Muscle of leg (tissue), 11 donors: ENCODE results near the gene EIF2D. TPM values are rescaled to one million over a fixed set of nuclear protein-coding genes. Genes with fewer than 3 reads are reported as not detected.
"Not testable (repeated sequence)": the region's sequence is repeated elsewhere in the genome, so short reads cannot be mapped to it uniquely, and the experiment has no call there.

Experiments
- DNase-seq: peaks from one replicate; pipeline ENCODE4 v3.0.0; 2013
- H3K27ac ChIP-seq: one replicate; pipeline ENCODE4 v1.5.1; 2013; ENCODE audit warnings: mild to moderate bottlenecking, low read length, control low read depth
- H3K27me3 ChIP-seq: one replicate; pipeline ENCODE4 v1.6.1; 2013; ENCODE audit warnings: low read length; ENCODE audit not compliant: control insufficient read depth, insufficient read depth
- H3K36me3 ChIP-seq: one replicate; pipeline ENCODE4 v1.6.1; 2013; ENCODE audit warnings: low read length; ENCODE audit not compliant: control insufficient read depth, insufficient read depth
- H3K4me1 ChIP-seq: one replicate; pipeline ENCODE4 v1.6.1; 2013; ENCODE audit warnings: low read length; ENCODE audit not compliant: control insufficient read depth, insufficient read depth
- H3K4me3 ChIP-seq: one replicate; pipeline ENCODE4 v1.5.1; 2013; ENCODE audit warnings: low read length, control low read depth
- H3K9me3 ChIP-seq: replicated peaks from 2 replicates; pipeline ENCODE4 v1.6.1; 2013; ENCODE audit warnings: low read depth, low read length; ENCODE audit not compliant: control insufficient read depth
- WGBS: methylation state at CpG from one replicate; pipeline ENCODE4 v1.1.5; 2013; ENCODE audit warnings: missing lambda C conversion rate; ENCODE audit not compliant: insufficient coverage; 5-methylcytosine and 5-hydroxymethylcytosine counted together
- polyA plus RNA-seq, 8 donors: library from polyadenylated mRNA; unstranded; fragments of 120-200 nt; gene quantifications; one replicate each; pipeline versions ENCODE4 v1.2.1 to v1.2.3, GENCODE V29; 2013; ENCODE audit warnings: inconsistent platforms in 1 of 8, low replicate concordance in 1 of 8; ENCODE audit not compliant: insufficient read length in 8 of 8, insufficient read depth in 1 of 8
- total RNA-seq: library from RNA; stranded (reverse); fragments of 120-200 nt; gene quantifications from one replicate; pipeline ENCODE4 v1.2.4, GENCODE V29; 2013

EIF2D gene
- total and polyA plus RNA-seq, 9 donors: 38.2 to 48.8 (median 39.7) TPM

GRCh38 chr1:206654828-206655227 is 42.6 kb upstream of the EIF2D start:
- peaks cover 2% of the 10 kb centered on the region for H3K36me3 ChIP-seq
- no peaks in the 10 kb centered on the region for H3K27me3 ChIP-seq
- peak overlapping the region; percentile 78 for H3K27ac ChIP-seq
- H3K9me3 ChIP-seq: no peaks in the 10 kb centered on the region
- no peak overlapping the region for H3K4me3 ChIP-seq
- peaks cover 50% of the 10 kb centered on the region for H3K4me1 ChIP-seq
- peak; percentile 25 for DNase-seq
- WGBS: 33% methylated on average over 2 of the region's 2 CpGs

GRCh38 chr1:206653715-206654459 is 41.6 kb upstream of the EIF2D start:
- H3K9me3 ChIP-seq: no peaks in the 10 kb centered on the region
- WGBS: no CpG with 5 or more reads among the region's 7 CpGs
- H3K27me3 ChIP-seq: no peaks in the 10 kb centered on the region
- peak; percentile 42 for DNase-seq
- peaks cover 40% of the 10 kb centered on the region for H3K4me1 ChIP-seq
- H3K36me3 ChIP-seq: peaks cover 2% of the 10 kb centered on the region
- H3K4me3 ChIP-seq: no peak overlapping the region
- H3K27ac ChIP-seq: peak overlapping the region; percentile 45

DNA sequence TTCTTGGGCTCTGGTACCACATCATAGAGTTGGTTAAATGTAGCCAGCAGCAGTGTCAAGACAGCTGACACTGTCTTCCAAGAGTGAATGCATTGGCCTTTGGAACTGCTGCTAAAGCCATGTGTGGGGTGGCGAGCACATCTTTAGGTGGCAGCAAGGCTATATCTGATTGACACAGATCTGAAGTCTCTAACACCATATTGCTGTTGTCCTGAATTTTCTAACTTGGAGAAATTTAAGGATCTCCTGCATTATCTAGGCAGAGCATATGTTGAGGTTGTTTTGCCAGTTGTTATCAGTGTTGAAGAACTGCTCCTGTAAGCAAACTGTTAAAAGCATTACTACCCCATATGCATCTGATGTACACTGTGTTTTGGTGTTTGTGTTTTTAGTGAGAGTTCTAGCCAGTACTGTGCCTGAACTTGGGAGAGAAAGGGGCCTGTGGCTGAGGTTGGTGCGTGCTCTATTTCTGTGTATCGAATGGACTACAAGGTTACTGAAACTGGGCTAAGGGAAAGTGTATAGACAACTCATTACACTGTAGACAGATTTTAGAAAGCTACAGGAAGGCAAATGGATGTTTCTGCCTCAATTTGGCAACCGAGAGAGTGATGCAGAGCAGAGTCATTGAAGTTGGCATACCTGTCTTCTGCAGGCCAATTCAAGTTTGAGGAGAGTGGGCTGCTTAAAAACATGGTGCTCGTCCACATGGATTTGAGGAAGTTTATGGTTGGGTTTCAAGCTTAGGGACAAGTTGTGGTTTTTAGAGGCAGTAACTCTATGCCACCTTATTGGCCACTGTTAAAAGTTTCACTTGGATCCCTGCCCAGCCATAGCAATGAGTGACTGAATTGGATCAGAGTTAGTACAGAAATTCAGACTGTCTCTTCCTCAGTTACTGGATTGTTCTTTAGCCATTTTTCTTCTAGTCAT is 40.0 kb upstream of the EIF2D start:
- Histone ChIP-seq H3K36me3 (peaks cover 14% of the 10 kb centered on the region), H3K4me1 (peaks cover 24% of the 10 kb centered on the region), H3K27me3 (no peaks in the 10 kb centered on the region), H3K9me3 (no peaks in the 10 kb centered on the region), H3K4me3 (no peak overlapping the region), H3K27ac (no peak overlapping the region)
- WGBS: 88% methylated on average over 3 of the region's 5 CpGs
- no peak for DNase-seq

DNA sequence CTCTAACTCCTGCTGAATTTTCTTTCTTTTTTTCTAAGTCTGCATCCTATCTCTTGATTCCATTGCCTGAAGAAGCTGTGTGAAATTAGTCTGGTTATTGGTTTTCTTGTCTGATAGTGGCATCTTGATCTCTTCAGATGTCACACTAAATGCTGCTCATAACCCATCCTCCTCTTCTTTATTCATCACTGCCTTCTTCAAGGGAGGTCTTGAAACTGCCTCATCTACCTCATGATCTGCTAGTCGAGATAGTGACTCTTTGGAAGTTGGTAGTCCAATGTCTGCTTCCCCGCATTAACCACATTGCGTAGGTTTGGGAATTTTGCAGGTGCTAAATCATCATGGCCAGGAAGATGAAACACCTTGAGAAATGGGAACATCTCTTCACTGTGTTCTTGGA is 38.7 kb upstream of the EIF2D start:
- H3K27ac ChIP-seq: no peak overlapping the region
- no CpG with 5 or more reads among the region's 3 CpGs for WGBS
- no peak for DNase-seq
- no peak overlapping the region for H3K4me3 ChIP-seq
- H3K4me1 ChIP-seq: peaks cover 15% of the 10 kb centered on the region
- H3K36me3 ChIP-seq: peaks cover 14% of the 10 kb centered on the region
- no peaks in the 10 kb centered on the region for H3K9me3 ChIP-seq
- H3K27me3 ChIP-seq: no peaks in the 10 kb centered on the region

- DNase-seq: no peak
- peak overlapping the region; percentile 29 for H3K27ac ChIP-seq
Observed at GRCh38 chr1:206649261-206649921, 37.1 kb upstream of the EIF2D start.

GRCh38 chr1:206647224-206647623 is 35.0 kb upstream of the EIF2D start:
- DNase-seq: no peak
- Histone ChIP-seq H3K4me3 (no peak overlapping the region), H3K27ac (no peak overlapping the region), H3K27me3 (no peaks in the 10 kb centered on the region), H3K9me3 (no peaks in the 10 kb centered on the region), H3K4me1 (no peaks in the 10 kb centered on the region), H3K36me3 (peaks cover 14% of the 10 kb centered on the region)

More at GRCh38 chr1:206649261-206649921, 37.1 kb upstream of the EIF2D start:
- Histone ChIP-seq H3K36me3 (peaks cover 14% of the 10 kb centered on the region), H3K9me3 (no peaks in the 10 kb centered on the region), H3K4me1 (peaks cover 2% of the 10 kb centered on the region), H3K4me3 (no peak overlapping the region), H3K27me3 (no peaks in the 10 kb centered on the region)
- WGBS: 48% methylated on average over 2 of the region's 5 CpGs

GRCh38 chr1:206646504-206646903 is 34.2 kb upstream of the EIF2D start:
- H3K4me1 ChIP-seq: no peaks in the 10 kb centered on the region
- no peaks in the 10 kb centered on the region for H3K9me3 ChIP-seq
- WGBS: no CpG with 5 or more reads among the region's 1 CpG
- H3K27ac ChIP-seq: no peak overlapping the region
- no peak overlapping the region for H3K4me3 ChIP-seq
- no peaks in the 10 kb centered on the region for H3K27me3 ChIP-seq
- peaks cover 14% of the 10 kb centered on the region for H3K36me3 ChIP-seq
- DNase-seq: no peak

DNA sequence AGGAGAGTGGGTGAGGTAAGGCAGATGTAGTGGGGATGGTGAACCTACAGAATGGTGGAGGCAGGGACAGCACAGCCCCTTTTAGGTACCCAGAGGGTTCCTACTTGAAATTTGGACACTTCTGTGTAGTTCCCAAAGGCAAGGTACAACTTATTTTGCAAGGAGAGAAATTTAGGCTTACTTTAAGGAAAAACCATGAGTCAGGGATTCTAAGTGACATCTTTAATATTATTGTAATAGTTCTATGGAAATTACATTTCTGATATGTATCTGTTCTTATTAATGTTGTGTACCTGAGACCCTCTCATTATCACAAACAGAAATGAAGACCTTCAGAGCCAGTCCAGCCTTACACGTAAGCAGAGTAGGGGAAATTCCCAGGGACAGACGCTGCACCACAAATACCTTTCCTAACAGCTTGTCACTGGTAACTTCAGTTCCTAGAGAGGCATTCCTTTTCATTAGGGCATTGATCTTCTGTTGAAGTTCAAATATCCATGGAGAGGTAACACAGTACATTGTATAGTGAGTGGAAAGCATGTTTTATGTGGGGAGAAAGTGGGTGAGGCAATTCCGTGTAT is 30.9 kb upstream of the EIF2D start:
- WGBS: 64% methylated on average over 1 of the region's 3 CpGs
- Histone ChIP-seq H3K36me3 (peaks cover 12% of the 10 kb centered on the region), H3K27ac (no peak overlapping the region), H3K4me1 (no peaks in the 10 kb centered on the region), H3K4me3 (no peak overlapping the region), H3K27me3 (no peaks in the 10 kb centered on the region), H3K9me3 (no peaks in the 10 kb centered on the region)
- no peak for DNase-seq

DNA sequence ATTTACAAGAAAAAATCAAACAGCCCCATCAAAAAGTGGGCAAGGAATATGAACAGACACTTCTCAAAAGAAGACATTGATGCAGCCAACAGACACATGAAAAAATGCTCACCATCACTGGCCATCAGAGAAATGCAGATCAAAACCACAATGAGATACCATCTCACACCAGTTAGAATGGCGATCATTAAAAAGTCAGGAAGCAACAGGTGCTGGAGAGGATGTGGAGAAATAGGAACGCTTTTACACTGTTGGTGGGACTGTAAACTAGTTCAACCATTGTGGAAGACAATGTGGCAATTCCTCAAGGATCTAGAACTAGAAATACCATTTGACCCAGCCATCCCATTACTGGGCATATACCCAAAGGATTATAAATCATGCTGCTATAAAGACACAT is 29.8 kb upstream of the EIF2D start:
- not testable (repeated sequence) for H3K9me3 ChIP-seq, H3K4me1 ChIP-seq, H3K36me3 ChIP-seq, H3K27ac ChIP-seq, H3K4me3 ChIP-seq, H3K27me3 ChIP-seq, DNase-seq
- WGBS: no CpG with 5 or more reads among the region's 2 CpGs

DNA sequence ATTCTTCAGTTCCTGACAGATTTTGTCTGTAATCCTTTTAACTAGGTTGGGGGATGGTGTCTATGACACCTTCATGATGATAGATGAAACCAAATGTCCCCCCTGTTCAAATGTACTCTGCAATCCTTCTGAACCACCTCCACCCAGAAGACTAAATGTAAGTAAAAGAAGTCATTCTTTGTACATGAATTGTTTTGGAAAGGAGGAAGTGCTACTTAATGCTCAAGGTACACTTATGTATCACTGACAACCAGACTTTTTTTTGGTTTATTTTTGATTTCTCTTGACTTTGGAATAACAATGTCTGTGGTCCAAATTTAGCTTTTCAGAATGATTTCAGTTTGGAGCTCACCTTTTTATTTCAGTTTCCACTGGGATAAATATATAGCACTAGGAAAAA is 25.3 kb upstream of the EIF2D start:
- Histone ChIP-seq H3K36me3 (peaks cover 3% of the 10 kb centered on the region), H3K4me1 (peaks cover 19% of the 10 kb centered on the region), H3K27ac (no peak overlapping the region), H3K27me3 (peaks cover 9% of the 10 kb centered on the region), H3K4me3 (no peak overlapping the region), H3K9me3 (no peaks in the 10 kb centered on the region)
- DNase-seq: no peak
